ENCODE measurements around the gene AIRE.

DNA sequence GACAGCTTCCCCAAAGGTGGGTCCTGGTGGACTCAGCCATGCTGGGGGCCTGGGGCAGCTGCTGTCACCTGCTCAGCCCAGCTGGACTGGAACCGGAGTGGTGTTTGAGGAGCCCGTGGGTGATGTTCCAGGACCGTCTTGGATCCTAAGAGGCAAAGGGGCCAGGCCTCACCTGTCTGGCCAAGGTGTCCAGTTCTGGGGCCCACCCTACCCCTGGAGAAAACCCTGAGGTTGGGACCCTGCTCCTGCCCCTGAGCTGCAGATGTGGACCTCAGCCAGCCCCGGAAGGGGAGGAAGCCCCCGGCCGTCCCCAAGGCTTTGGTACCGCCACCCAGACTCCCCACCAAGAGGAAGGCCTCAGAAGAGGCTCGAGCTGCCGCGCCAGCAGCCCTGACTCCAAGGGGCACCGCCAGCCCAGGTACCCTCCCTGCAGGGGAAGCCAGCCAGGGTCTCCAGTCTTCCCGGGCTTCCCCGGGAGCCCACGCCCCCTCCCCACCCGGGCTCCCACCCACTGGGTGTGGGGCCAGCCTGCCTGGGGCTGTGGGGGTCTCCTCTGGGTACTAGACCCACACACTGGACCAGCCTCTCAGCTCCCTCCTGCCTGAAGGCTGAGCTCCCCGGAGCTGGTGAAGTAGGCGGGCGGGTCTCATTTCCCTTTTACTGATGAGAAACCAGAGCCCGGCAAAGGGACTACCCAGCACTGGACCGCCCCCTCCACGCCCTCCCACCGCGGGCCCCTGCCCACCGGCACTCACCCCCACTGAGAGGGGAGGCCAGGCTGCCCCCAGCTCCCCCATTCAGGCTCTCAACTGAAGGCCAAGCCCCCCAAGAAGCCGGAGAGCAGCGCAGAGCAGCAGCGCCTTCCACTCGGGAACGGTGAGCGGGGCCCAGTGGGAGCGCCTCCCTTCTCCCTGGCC, 1.3 kb downstream of the AIRE start:
- TF ChIP-seq POLR2A (IDR thresholded peaks at IDR 0.05; ENCODE audit: low read length) (no peak), GATA1 (IDR thresholded peaks at IDR 0.05; ENCODE audit: low read depth, low read length) (no peak)
